ENCODE measurements around the gene RBP3. TPM values are rescaled to one million over a fixed set of nuclear protein-coding genes. Genes with fewer than 3 reads are reported as not detected.

Gene RBP3
- total and polyA plus RNA-seq, 2 experiments from 2014 or later = 0.53 to 1.3 TPM

- Histone ChIP-seq H3K36me3 (replicated peaks; ENCODE audit: insufficient read depth, low read depth) (no peaks in the 10 kb centered on the region), H4K20me1 (ENCODE audit: insufficient read depth, poor library complexity, severe bottlenecking) (no peaks in the 10 kb centered on the region), H3K9me2 (replicated peaks; ENCODE audit: insufficient read depth) (no peaks in the 10 kb centered on the region), H3K27ac (no peak within 1 kb of the TSS), H3K4me2 (no peak within 1 kb of the TSS), H3K9me3 (ENCODE audit: low read depth) (no peaks in the 10 kb centered on the region), H3K4me3 (no peak within 1 kb of the TSS), H3K4me1 (ENCODE audit: insufficient read depth) (no peaks in the 10 kb centered on the region), H3K79me2 (no peaks in the 10 kb centered on the region), H3K27me3 (peaks cover 11% of the 10 kb centered on the region), H2AFZ (no peak within 1 kb of the TSS)
- no peak for DNase-seq (ENCODE audit: low spot score)
- 75% methylated on average over 35 of the region's 35 CpGs for WGBS (ENCODE audit: low lambda C conversion rate, missing lambda C conversion rate)
- TF ChIP-seq EZH2phosphoT487 (IDR thresholded peaks at IDR 0.05; ENCODE audit: low read depth, severe bottlenecking, unreplicated experiment) (no peak), EZH2 (IDR thresholded peaks at IDR 0.05; ENCODE audit: borderline replicate concordance) (no peak)
- TF ChIP-seq, protein P1, sequence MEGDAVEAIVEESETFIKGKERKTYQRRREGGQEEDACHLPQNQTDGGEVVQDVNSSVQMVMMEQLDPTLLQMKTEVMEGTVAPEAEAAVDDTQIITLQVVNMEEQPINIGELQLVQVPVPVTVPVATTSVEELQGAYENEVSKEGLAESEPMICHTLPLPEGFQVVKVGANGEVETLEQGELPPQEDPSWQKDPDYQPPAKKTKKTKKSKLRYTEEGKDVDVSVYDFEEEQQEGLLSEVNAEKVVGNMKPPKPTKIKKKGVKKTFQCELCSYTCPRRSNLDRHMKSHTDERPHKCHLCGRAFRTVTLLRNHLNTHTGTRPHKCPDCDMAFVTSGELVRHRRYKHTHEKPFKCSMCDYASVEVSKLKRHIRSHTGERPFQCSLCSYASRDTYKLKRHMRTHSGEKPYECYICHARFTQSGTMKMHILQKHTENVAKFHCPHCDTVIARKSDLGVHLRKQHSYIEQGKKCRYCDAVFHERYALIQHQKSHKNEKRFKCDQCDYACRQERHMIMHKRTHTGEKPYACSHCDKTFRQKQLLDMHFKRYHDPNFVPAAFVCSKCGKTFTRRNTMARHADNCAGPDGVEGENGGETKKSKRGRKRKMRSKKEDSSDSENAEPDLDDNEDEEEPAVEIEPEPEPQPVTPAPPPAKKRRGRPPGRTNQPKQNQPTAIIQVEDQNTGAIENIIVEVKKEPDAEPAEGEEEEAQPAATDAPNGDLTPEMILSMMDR (IDR thresholded peaks at IDR 0.05; ENCODE audit: poor library complexity) = no peak
Observed at GRCh38 chr10:47322300-47323061, 25.7 kb upstream of the RBP3 start, which contains the start of gene GDF2. Gene GDF2 (plus strand): TSS chr10:47322454. CDS start chr10:47322669, 215 bp downstream.

- Histone ChIP-seq H3K9me2 (replicated peaks; ENCODE audit: insufficient read depth) (no peaks in the 10 kb centered on the region), H3K79me2 (no peaks in the 10 kb centered on the region), H3K27ac (no peak overlapping the region), H3K4me1 (ENCODE audit: insufficient read depth) (no peaks in the 10 kb centered on the region), H3K36me3 (replicated peaks; ENCODE audit: insufficient read depth, low read depth) (no peaks in the 10 kb centered on the region), H2AFZ (no peak overlapping the region), H3K4me3 (no peak overlapping the region), H4K20me1 (ENCODE audit: insufficient read depth, poor library complexity, severe bottlenecking) (no peaks in the 10 kb centered on the region), H3K4me2 (no peak overlapping the region), H3K27me3 (peaks cover 11% of the 10 kb centered on the region), H3K9me3 (ENCODE audit: low read depth) (no peaks in the 10 kb centered on the region)
- TF ChIP-seq, protein P1 (IDR thresholded peaks at IDR 0.05; ENCODE audit: poor library complexity) = no peak
- TF ChIP-seq EZH2phosphoT487 (IDR thresholded peaks at IDR 0.05; ENCODE audit: low read depth, severe bottlenecking, unreplicated experiment) (no peak), EZH2 (IDR thresholded peaks at IDR 0.05; ENCODE audit: borderline replicate concordance) (no peak)
- WGBS (ENCODE audit: low lambda C conversion rate, missing lambda C conversion rate) = 91% methylated on average over 1 of the region's 1 CpG
- DNase-seq (ENCODE audit: low spot score) = no peak
Observed at GRCh38 chr10:47323087-47323486, 25.1 kb upstream of the RBP3 start.

DNA sequence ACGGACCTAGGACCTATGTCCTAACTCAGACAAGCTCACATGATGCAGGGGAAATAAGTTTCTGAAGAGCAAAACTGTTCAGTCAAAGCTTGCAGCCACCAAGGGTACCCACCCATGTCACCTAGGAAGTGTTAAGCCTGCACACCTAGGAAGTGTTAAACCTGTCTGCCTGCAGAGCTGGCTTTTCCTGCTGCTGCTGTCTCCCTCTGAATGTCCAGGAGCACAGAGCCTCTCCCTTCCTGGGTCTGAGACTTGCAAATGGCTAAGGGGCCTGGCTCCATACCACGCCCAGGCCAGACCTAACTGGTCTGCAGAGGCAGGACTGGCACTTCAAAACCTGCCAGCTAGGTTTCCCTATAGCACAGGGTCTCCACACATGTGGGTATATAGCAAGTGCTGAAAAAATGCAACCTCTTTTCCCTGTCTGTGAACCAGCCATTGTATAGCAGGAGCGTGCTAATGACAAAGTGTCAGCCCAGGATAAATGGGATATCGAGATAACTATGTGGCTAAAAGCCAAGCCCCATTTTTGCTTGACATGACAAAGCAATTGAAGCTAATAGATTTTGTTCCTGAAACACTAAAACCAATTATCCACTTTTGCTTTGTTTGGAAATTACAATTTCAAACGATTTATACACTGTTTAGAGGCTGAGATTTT is 24.4 kb upstream of the RBP3 start:
- TF ChIP-seq, protein P1 (IDR thresholded peaks at IDR 0.05; ENCODE audit: poor library complexity) = no peak
- TF ChIP-seq EZH2phosphoT487 (IDR thresholded peaks at IDR 0.05; ENCODE audit: low read depth, severe bottlenecking, unreplicated experiment) (no peak), EZH2 (IDR thresholded peaks at IDR 0.05; ENCODE audit: borderline replicate concordance) (no peak)
- H3K36me3 ChIP-seq (replicated peaks; ENCODE audit: insufficient read depth, low read depth) = no peaks in the 10 kb centered on the region
- H3K9me3 ChIP-seq (ENCODE audit: low read depth) = no peaks in the 10 kb centered on the region
- H3K4me1 ChIP-seq (ENCODE audit: insufficient read depth) = no peaks in the 10 kb centered on the region
- H2AFZ ChIP-seq = no peak overlapping the region
- no peak for DNase-seq (ENCODE audit: low spot score)
- H4K20me1 ChIP-seq (ENCODE audit: insufficient read depth, poor library complexity, severe bottlenecking) = no peaks in the 10 kb centered on the region
- no peak overlapping the region for H3K4me2 ChIP-seq
- 70% methylated on average over 5 of the region's 5 CpGs for WGBS (ENCODE audit: low lambda C conversion rate, missing lambda C conversion rate)
- H3K9me2 ChIP-seq (replicated peaks; ENCODE audit: insufficient read depth) = no peaks in the 10 kb centered on the region
- no peaks in the 10 kb centered on the region for H3K79me2 ChIP-seq
- no peak overlapping the region for H3K27ac ChIP-seq
- H3K4me3 ChIP-seq = no peak overlapping the region
- peaks cover 11% of the 10 kb centered on the region for H3K27me3 ChIP-seq

Measured in hepatocyte (in vitro differentiated cells).